DOHH2 (cell line): ENCODE results near the gene C1QA.

ENCODE experiments used
- H3F3A ChIP-seq: fragments of 200-600 bp; sonication (generic), shearing (Covaris generic); 2 replicates; pipeline ENCODE4 v1.6.0; 2016; ENCODE audit warnings: antibody characterized with exemption, mild to moderate bottlenecking; ENCODE audit not compliant: control insufficient read depth, insufficient read depth
- H3K27ac ChIP-seq: fragments of 200-600 bp; sonication (generic); 2 replicates; pipeline ENCODE4 v1.5.1; 2014; ENCODE audit warnings: low read depth, mild to moderate bottlenecking, low read length, moderate library complexity
- H3K27me3 ChIP-seq: fragments of 200-600 bp; sonication (generic); 2 replicates; pipeline ENCODE4 v1.6.1; 2014; ENCODE audit warnings: mild to moderate bottlenecking, low read length, mixed read lengths; ENCODE audit not compliant: control insufficient read depth
- H3K36me3 ChIP-seq: fragments of 200-600 bp; sonication (generic); 2 replicates; pipeline ENCODE4 v1.6.1; 2014; ENCODE audit warnings: mild to moderate bottlenecking, low read length, moderate library complexity, mixed read lengths; ENCODE audit not compliant: control insufficient read depth
- H3K4me1 ChIP-seq: fragments of 200-600 bp; sonication (generic); 2 replicates; pipeline ENCODE4 v1.6.1; 2014; ENCODE audit warnings: mild to moderate bottlenecking, low read length, mixed read lengths; ENCODE audit not compliant: control insufficient read depth
- H3K4me2 ChIP-seq: fragments of 200-600 bp; sonication (generic); 2 replicates; pipeline ENCODE4 v1.6.0; 2014; ENCODE audit warnings: mild to moderate bottlenecking, low read length, moderate library complexity
- H3K4me3 ChIP-seq: fragments of 200-600 bp; sonication (generic); 2 replicates; pipeline ENCODE4 v1.5.1; 2014; ENCODE audit warnings: mild to moderate bottlenecking, low read length, mixed read lengths
- H3K79me2 ChIP-seq: fragments of 200-600 bp; sonication (generic); 2 replicates; pipeline ENCODE4 v1.6.1; 2014; ENCODE audit warnings: mild to moderate bottlenecking, low read length, mixed read lengths; ENCODE audit not compliant: control insufficient read depth
- H3K9me2 ChIP-seq: fragments of 200-600 bp; sonication (generic); replicated peaks from 2 replicates; pipeline ENCODE4 v1.6.1; 2014; ENCODE audit warnings: mild to moderate bottlenecking, low read length, mixed read lengths; ENCODE audit not compliant: control insufficient read depth
- H3K9me3 ChIP-seq: fragments of 200-600 bp; sonication (generic); 2 replicates; pipeline ENCODE4 v1.6.1; 2014; ENCODE audit warnings: antibody characterized with exemption, low read length, mixed read lengths; ENCODE audit not compliant: control insufficient read depth, insufficient read depth
- H4K20me1 ChIP-seq: fragments of 200-600 bp; sonication (generic); 2 replicates; pipeline ENCODE4 v1.6.0; 2014; ENCODE audit warnings: low read depth, mild to moderate bottlenecking, antibody characterized with exemption, low read length, moderate library complexity; ENCODE audit not compliant: control insufficient read depth, insufficient read depth
- CTCF ChIP-seq: fragments of 200-600 bp; sonication (generic); IDR thresholded peaks from one replicate; pipeline ENCODE4 v1.5.1; 2014; ENCODE audit warnings: antibody characterized with exemption, mild to moderate bottlenecking, low read depth, low read length; ENCODE audit not compliant: poor library complexity, severe bottlenecking
- EZH2phosphoT487 ChIP-seq: fragments of 200-600 bp; sonication (generic); IDR thresholded peaks from 2 replicates; pipeline ENCODE4 v1.6.1; 2017; ENCODE audit warnings: borderline replicate concordance, mild to moderate bottlenecking, antibody characterized with exemption, low read length, moderate library complexity, mixed read lengths

Gene C1QA

GRCh38 chr1:22676916-22677583, 40.6 kb downstream of the C1QA start:
- Histone ChIP-seq H3K4me1 (no peaks in the 10 kb centered on the region), H3K9me2 (no peaks in the 10 kb centered on the region), H4K20me1 (no peaks in the 10 kb centered on the region), H3K4me2 (no peak overlapping the region), H3K79me2 (no peaks in the 10 kb centered on the region), H3K27me3 (no peaks in the 10 kb centered on the region; the same call in 1 of the 2 replicates), H3K27ac (no peak overlapping the region), H3F3A (no peaks in the 10 kb centered on the region), H3K9me3 (peaks cover 9% of the 10 kb centered on the region; the same call in 1 of the 2 replicates), H3K36me3 (no peaks in the 10 kb centered on the region), H3K4me3 (no peak overlapping the region)
- TF ChIP-seq CTCF (no peak), EZH2phosphoT487 (no peak)

- no peaks in the 10 kb centered on the region for H3K9me2 ChIP-seq
- H3F3A ChIP-seq, result no peaks in the 10 kb centered on the region
- H3K27ac ChIP-seq, result no peak overlapping the region
- H3K9me3 ChIP-seq, result peaks cover 9% of the 10 kb centered on the region; the same call in 1 of the 2 replicates
- no peak overlapping the region for H3K4me2 ChIP-seq
- no peaks in the 10 kb centered on the region for H3K79me2 ChIP-seq
- H4K20me1 ChIP-seq, result no peaks in the 10 kb centered on the region
- H3K4me1 ChIP-seq, result no peaks in the 10 kb centered on the region
- no peaks in the 10 kb centered on the region; the same call in 1 of the 2 replicates for H3K27me3 ChIP-seq
- no peaks in the 10 kb centered on the region for H3K36me3 ChIP-seq
- no peak for TF ChIP-seq EZH2phosphoT487
- no peak for TF ChIP-seq CTCF
- H3K4me3 ChIP-seq, result no peak overlapping the region
Measured at GRCh38 chr1:22677931-22678896, 41.8 kb downstream of the C1QA start.

- no peaks in the 10 kb centered on the region for H3K9me2 ChIP-seq
- H4K20me1 ChIP-seq, result no peaks in the 10 kb centered on the region
- no peaks in the 10 kb centered on the region for H3F3A ChIP-seq
- no peaks in the 10 kb centered on the region for H3K36me3 ChIP-seq
- H3K27ac ChIP-seq, result no peak overlapping the region
- H3K79me2 ChIP-seq, result no peaks in the 10 kb centered on the region
- H3K4me2 ChIP-seq, result no peak overlapping the region
- no peaks in the 10 kb centered on the region for H3K4me1 ChIP-seq
- H3K27me3 ChIP-seq, result no peaks in the 10 kb centered on the region
- H3K9me3 ChIP-seq, result peaks cover 9% of the 10 kb centered on the region; the same call in 1 of the 2 replicates
- TF ChIP-seq CTCF (no peak), EZH2phosphoT487 (no peak)
- H3K4me3 ChIP-seq, result no peak overlapping the region
Measured at GRCh38 chr1:22680726-22681125, 44.3 kb downstream of the C1QA start.
